ENCODE measurements around the gene KRT78.

GRCh38 chr12:52847335-52848102, 1.3 kb downstream of the KRT78 start:
- TF ChIP-seq TAF1 (conservative IDR thresholded peaks at IDR 0.05) (no peak), CTCF (IDR thresholded peaks at IDR 0.05; ENCODE audit: low read depth, low read length, missing input control) (no peak), EGR1 (IDR thresholded peaks at IDR 0.05; ENCODE audit: low read depth in 2 of 2) (no peak)
